Adrenal gland (tissue), 12 donors: ENCODE data around the gene HOXA10. TPM values are rescaled to one million over a fixed set of nuclear protein-coding genes. Genes with fewer than 3 reads are reported as not detected.

Experiments used
- DNase-seq, 7 donors: peaks; one replicate each; pipeline ENCODE4 v3.0.0-alpha.2; 2019 to 2020
- H3K27ac ChIP-seq, 5 donors: fragments of 200-600 bp; sonication (generic) in 4 of 5; 1 replicate in 3 of 5; 2 replicates in 2 of 5; pipeline versions ENCODE4 v1.5.1 to v1.8.0; 2016 to 2020; ENCODE audit warnings: mild to moderate bottlenecking in 1 of 5
- H3K27me3 ChIP-seq: fragments of 200-600 bp; 2 replicates; pipeline ENCODE4 v1.8.0; 2021
- H3K36me3 ChIP-seq, 2 donors: fragments of 200-600 bp; replicated peaks in 1 of 2; 1 replicate in 1 of 2; 2 replicates in 1 of 2; pipeline versions ENCODE4 v1.5.1 to v1.8.0; 2018 to 2022
- H3K4me1 ChIP-seq, 2 donors: fragments of 200-600 bp; replicated peaks in 1 of 2; 1 replicate in 1 of 2; 2 replicates in 1 of 2; pipeline versions ENCODE4 v1.5.1 to v1.8.0; 2018 to 2021
- H3K4me3 ChIP-seq, 4 donors: fragments of 200-600 bp; sonication (generic) in 3 of 4; one replicate each; pipeline ENCODE4 v1.5.1; 2016 to 2018
- H3K9me3 ChIP-seq, 3 donors: fragments of 200-600 bp; sonication (generic) in 1 of 3; replicated peaks in 1 of 3; 1 replicate in 2 of 3; 2 replicates in 1 of 3; pipeline versions ENCODE4 v1.5.1 to v1.8.0; 2016 to 2021
- CTCF ChIP-seq, 6 experiments: fragments of 450-650 bp in 4 of 6; fragments of 200-600 bp in 2 of 6; sonication (generic) in 1 of 6; IDR thresholded peaks; 1 replicate in 5 of 6; 2 replicates in 1 of 6; pipeline versions ENCODE4 v1.5.1 to v1.8.0; 2016 to 2021; ENCODE audit warnings: antibody characterized with exemption in 6 of 6, mild to moderate bottlenecking in 2 of 6, moderate library complexity in 1 of 6
- POLR2A ChIP-seq, 2 donors: fragments of 450-650 bp; IDR thresholded peaks; one replicate each; pipeline ENCODE4 v1.6.1; 2017; ENCODE audit warnings: antibody characterized with exemption in 2 of 2, mild to moderate bottlenecking in 2 of 2, moderate library complexity in 1 of 2
- WGBS, 4 donors: extraction: QIAGEN DNeasy Blood & Tissue Kit in 2 of 4; methylation state at CpG; one replicate each; pipeline versions ENCODE4 v1.1.5 to v1.1.7; 2013 to 2017; 5-methylcytosine and 5-hydroxymethylcytosine counted together
- intact Hi-C, 2 donors: fragments of 100-400 bp; cut with DNase I; formaldehyde crosslinking; loops; one replicate each; pipeline versions ENCODE4 v1.14.1 to v1.15.0; 2022 to 2023
- polyA plus RNA-seq, 3 donors: library from polyadenylated mRNA; stranded (reverse); fragments of 200-250 nt in 2 of 3; fragments of 350-450 nt in 1 of 3; fragmentation: Illumina TruSeq in 1 of 3; extraction: RNeasy Lipid Tissue Mini Kit (QIAGEN cat#74804) in 1 of 3; gene quantifications; one replicate each; pipeline ENCODE4 v1.2.3, GENCODE V29; 2013 to 2014
- total RNA-seq, 9 donors: library from RNA; depleted of rRNA in 4 of 9; stranded (reverse); fragments of >200 nt in 4 of 9; fragments of 120-200 nt in 1 of 9; fragmentation: NEBNext Ultra II Directional in 1 of 9; extraction: Animal tissue kit (Norgen Biotek cat#: 25700) in 1 of 9; gene quantifications; one replicate each; pipeline versions ENCODE4 v1.1.0 to v1.2.4, GENCODE V29; 2013 to 2023
- donor health status: healthy with polysubstance abuse.
- donor health status: Bipolar disorder and iron deficiency.
- donor health status: DM: yes; HTN: yes; CAD: no.
- donor health status: DM: no; HTN: no; CAD: no.
- donor health status: DM: no; HTN: no; CAD: no.
- donor health status: DM: yes; HTN: yes; CAD: no.

The HOXA10 gene
- total and polyA plus RNA-seq, 12 donors = 0.11 to 14.7 (median 11.3) TPM

DNA sequence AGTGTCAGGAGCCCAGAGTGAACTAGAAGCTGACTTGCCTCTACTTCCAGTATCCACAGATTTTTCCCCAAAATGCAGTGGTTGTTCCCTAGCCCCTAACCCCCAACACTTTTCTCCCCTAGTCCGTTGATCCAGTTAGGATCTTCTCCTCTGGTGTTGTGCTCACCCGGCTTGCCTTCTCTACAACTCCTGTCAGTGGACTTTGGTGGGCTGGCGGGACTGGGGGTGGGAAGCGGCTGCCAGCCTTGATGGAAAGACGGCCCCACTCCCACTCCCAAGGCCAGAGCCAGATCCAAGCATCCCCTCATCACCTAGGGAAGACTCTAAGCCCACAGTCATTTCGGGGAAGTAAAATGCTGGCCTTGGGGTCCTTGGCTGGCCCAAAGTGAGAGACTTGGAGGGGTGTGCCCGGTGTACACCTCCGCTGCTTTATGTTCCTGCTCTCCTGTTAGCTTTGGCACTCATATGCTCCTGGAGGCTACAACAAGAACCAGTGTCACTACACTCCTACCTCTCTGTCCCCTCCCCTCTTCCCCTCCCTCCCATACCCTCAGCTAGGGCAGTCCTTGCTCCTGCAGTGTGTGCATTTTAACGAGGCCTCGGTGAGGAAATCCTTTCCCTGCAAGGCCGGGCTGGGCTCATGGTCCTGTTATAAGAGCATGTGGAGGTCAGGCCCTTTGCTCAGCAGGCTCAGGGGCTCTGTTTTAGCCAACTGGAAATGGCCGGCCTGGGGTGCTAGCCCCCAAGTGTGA is 930 bp upstream of the HOXA10 start:
- Histone ChIP-seq H3K36me3 (no peaks in the 10 kb centered on the region), H3K27ac (no peak overlapping the region), H3K4me1 (peaks cover 16 to 25% of the 10 kb centered on the region in 2 donors), H3K27me3 (peaks cover 52% of the 10 kb centered on the region), H3K4me3 (no peak overlapping the region), H3K9me3 (no peaks in the 10 kb centered on the region)
- 77 to 84% (median 80%) methylated on average over 10 to 12 of the region's 12 CpGs for WGBS, 4 donors
- DNase-seq = peak in 5 of 7 donors; percentile 7 to 50 (median 15)
- no peak for TF ChIP-seq POLR2A (IDR thresholded peaks at IDR 0.05)
- no peak for TF ChIP-seq CTCF (IDR thresholded peaks at IDR 0.05)
- intact Hi-C loops = no loop called here

- Histone ChIP-seq H3K27ac (peak overlapping the region in 4 of 5 donors; percentile 65 to 89 (median 82)), H3K36me3 (no peaks in the 10 kb centered on the region), H3K9me3 (no peaks in the 10 kb centered on the region), H3K27me3 (peaks cover 52% of the 10 kb centered on the region), H3K4me3 (peak overlapping the region in 2 of 4 donors; percentile 39 to 66), H3K4me1 (peaks cover 16 to 17% of the 10 kb centered on the region in 2 donors)
- WGBS, 4 donors = 1 to 8% (median 2%) methylated on average over 5 to 59 of the region's 59 CpGs
- TF ChIP-seq POLR2A (IDR thresholded peaks at IDR 0.05) (no peak), CTCF (IDR thresholded peaks at IDR 0.05) (no peak)
- peak; percentile 30 to 53 (median 46) for DNase-seq
- intact Hi-C loops = no loop called here
Observed at GRCh38 chr7:27173511-27173955, 587 bp downstream of the HOXA10 start.

DNA sequence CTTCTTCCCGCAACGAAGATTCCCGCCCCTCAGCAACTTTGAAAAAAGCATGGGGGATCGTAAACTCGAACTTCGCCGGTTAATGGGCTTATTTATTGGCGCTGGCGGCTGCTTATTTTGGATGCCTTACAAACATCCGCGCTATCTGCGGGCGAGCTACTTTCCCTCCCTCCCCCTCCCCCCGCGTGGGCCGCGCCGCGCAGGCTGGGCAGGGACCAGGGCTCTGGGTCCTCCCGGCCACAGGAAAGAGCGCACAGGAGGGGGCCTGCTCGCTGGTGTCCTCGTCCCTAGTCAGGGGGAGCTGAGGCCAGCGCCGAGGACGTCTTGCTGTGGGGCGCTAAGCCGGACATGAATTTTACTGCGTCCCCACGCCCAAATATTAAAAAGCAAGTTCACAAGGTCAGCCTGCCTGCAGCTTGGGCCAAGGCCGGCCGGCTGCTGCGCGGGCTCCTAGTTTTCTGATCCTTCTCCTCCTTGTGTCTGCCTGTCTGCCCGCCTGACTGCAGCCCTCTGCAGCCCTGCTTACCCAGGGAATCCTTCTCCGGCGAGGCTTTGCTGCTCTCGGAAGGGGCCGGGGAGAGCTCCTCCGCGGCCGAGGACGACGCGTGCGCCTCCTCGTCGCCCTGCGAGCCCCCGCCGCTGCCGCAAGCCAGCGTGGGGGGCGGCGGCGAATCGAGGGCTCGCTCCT is 1.2 kb downstream of the HOXA10 start:
- H3K27me3 ChIP-seq = peaks cover 52% of the 10 kb centered on the region
- WGBS, 4 donors = 2 to 20% (median 3%) methylated on average over 13 to 58 of the region's 58 CpGs
- peak overlapping the region in 2 of 4 donors; percentile 39 to 66 for H3K4me3 ChIP-seq
- H3K27ac ChIP-seq = peak overlapping the region in 4 of 5 donors; percentile 65 to 89 (median 82)
- peak; percentile 57 to 80 (median 75) for DNase-seq
- peaks cover 16 to 17% of the 10 kb centered on the region in 2 donors for H3K4me1 ChIP-seq
- intact Hi-C loops = no loop called here
- TF ChIP-seq CTCF (IDR thresholded peaks at IDR 0.05) (no peak), POLR2A (IDR thresholded peaks at IDR 0.05) (peak in 1 of 2 donors; percentile 31)
- H3K36me3 ChIP-seq = no peaks in the 10 kb centered on the region
- no peaks in the 10 kb centered on the region for H3K9me3 ChIP-seq

DNA sequence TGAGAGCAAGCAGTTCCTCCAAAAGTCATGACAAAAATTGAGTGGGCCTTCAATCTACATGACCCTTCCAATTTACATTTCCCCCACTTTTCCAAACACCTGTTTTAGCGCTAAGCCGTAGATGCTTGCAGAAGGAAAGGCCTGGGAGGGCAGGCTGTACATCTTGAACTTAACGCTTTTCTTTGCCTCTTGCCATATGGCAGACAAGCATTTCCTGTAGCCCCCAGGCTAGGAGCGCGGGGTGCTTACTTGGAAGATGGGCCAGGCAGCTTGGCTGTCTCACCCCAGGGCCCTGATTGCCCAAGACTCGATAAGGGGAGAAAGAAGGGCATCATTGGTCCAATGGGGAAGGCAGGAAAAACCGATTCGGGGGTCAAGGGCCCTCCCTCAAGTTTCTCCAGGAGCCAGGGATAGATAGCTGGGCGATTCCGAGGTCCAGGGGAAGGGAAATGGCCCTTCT is 1.8 kb downstream of the HOXA10 start:
- peak in 4 of 7 donors; percentile 12 to 47 (median 14) for DNase-seq
- H3K4me1 ChIP-seq = peaks cover 16 to 17% of the 10 kb centered on the region in 2 donors
- WGBS, 4 donors = 33 to 45% (median 45%) methylated on average over 8 to 10 of the region's 10 CpGs
- intact Hi-C loops = no loop called here
- TF ChIP-seq CTCF (IDR thresholded peaks at IDR 0.05) (no peak), POLR2A (IDR thresholded peaks at IDR 0.05) (no peak)
- peaks cover 53% of the 10 kb centered on the region for H3K27me3 ChIP-seq
- peak overlapping the region in 1 of 5 donors; percentile 20 for H3K27ac ChIP-seq
- H3K36me3 ChIP-seq = no peaks in the 10 kb centered on the region
- peak overlapping the region in 1 of 4 donors; percentile 66 for H3K4me3 ChIP-seq
- no peaks in the 10 kb centered on the region for H3K9me3 ChIP-seq
